Karpas-422 (cell line): ENCODE data around the gene CCL22. TPM values are rescaled to one million over a fixed set of nuclear protein-coding genes. Genes with fewer than 3 reads are reported as not detected.
A peak's percentile ranks its signal among the peaks of the same experiment; 100 is the strongest.
"Not testable (repeated sequence)": the region's sequence is repeated elsewhere in the genome, so short reads cannot be mapped to it uniquely, and the experiment has no call there.

Experiments
- DNase-seq: peaks from one replicate; pipeline ENCODE4 v3.0.0-alpha.2; 2015
- H2AFZ ChIP-seq: fragments of 200-600 bp; sonication (generic); 2 replicates; pipeline ENCODE4 v1.6.1; 2014; ENCODE audit warnings: antibody characterized with exemption, low read length, mixed read lengths
- H3K27ac ChIP-seq: fragments of 200-600 bp; sonication (generic); 2 replicates; pipeline ENCODE4 v1.5.1; 2014; ENCODE audit warnings: mild to moderate bottlenecking, low read length, moderate library complexity
- H3K27me3 ChIP-seq: fragments of 200-600 bp; sonication (generic); 2 replicates; pipeline ENCODE4 v1.6.1; 2014; ENCODE audit warnings: low read length, mixed read lengths
- H3K36me3 ChIP-seq: fragments of 200-600 bp; sonication (generic); 2 replicates; pipeline ENCODE4 v1.6.1; 2014; ENCODE audit warnings: low read length, mixed read lengths; ENCODE audit not compliant: insufficient read depth
- H3K4me1 ChIP-seq: fragments of 200-600 bp; sonication (generic); 2 replicates; pipeline ENCODE4 v1.6.1; 2014; ENCODE audit warnings: mild to moderate bottlenecking, low read length, mixed read lengths
- H3K4me2 ChIP-seq: fragments of 200-600 bp; sonication (generic); 2 replicates; pipeline ENCODE4 v1.6.1; 2014; ENCODE audit warnings: low read length, low read depth, mild to moderate bottlenecking; ENCODE audit not compliant: poor library complexity, severe bottlenecking
- H3K4me3 ChIP-seq: fragments of 200-600 bp; sonication (generic); 2 replicates; pipeline ENCODE4 v1.5.1; 2014; ENCODE audit warnings: mild to moderate bottlenecking, antibody characterized with exemption, low read length, mixed read lengths
- H3K79me2 ChIP-seq: fragments of 200-600 bp; sonication (generic); 2 replicates; pipeline ENCODE4 v1.6.1; 2014; ENCODE audit warnings: mild to moderate bottlenecking, low read length, mixed read lengths
- H3K9ac ChIP-seq: fragments of 200-600 bp; sonication (generic); 2 replicates; pipeline ENCODE4 v1.6.0; 2014; ENCODE audit warnings: low read length
- H3K9me2 ChIP-seq: fragments of 200-600 bp; sonication (generic), shearing (Covaris generic); replicated peaks from 2 replicates; pipeline ENCODE4 v1.6.0; 2014; ENCODE audit warnings: mild to moderate bottlenecking, low read length, moderate library complexity; ENCODE audit not compliant: insufficient read depth
- H3K9me3 ChIP-seq: fragments of 300-700, 200-600 bp; sonication (generic); 2 replicates; pipeline ENCODE4 v1.6.1; 2014; ENCODE audit warnings: low read length, mixed read lengths
- H4K20me1 ChIP-seq: fragments of 200-600 bp; sonication (generic); 2 replicates; pipeline ENCODE4 v1.6.1; 2014; ENCODE audit warnings: mild to moderate bottlenecking, antibody characterized with exemption, low read length, low read depth; ENCODE audit not compliant: insufficient read depth
- total RNA-seq: library from RNA; depleted of rRNA; stranded (reverse); fragments of >200 nt; shearing (Covaris generic); gene quantifications from 2 replicates; pipeline ENCODE4 v1.2.3, GENCODE V29; 2014; ENCODE audit warnings: low replicate concordance

CCL22 gene
- total RNA-seq, 1 experiment from 2014 or later = not detected

DNA sequence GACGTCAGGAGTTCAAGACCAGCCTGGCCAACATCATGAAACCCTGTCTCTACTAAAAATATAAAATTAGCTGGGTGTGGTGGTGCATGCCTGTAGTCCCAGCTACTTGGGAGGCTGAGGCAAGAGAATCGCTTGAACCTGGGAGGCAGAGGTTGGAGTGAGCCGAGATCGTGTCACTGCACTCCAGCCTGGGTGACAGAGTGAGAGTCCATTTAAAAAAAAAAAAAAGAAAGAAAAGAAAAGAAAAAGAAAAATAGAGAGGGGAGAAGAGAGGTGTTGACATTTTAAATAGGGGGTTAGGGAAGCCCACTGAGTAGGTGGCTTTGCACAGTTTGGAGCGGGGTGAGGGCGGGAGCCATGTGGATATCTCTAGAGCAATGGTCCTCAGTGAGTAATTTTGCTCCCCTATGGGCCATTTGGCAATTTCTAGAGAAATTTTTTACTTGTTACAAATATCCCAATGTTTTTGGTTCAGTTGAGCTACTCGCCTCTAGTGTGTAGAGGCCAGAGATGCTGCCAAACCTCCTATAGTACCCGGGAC is 16.4 kb downstream of the CCL22 start:
- not testable (repeated sequence) for H3K9ac ChIP-seq, DNase-seq, H3K4me2 ChIP-seq, H3K9me2 ChIP-seq, H3K4me3 ChIP-seq, H3K79me2 ChIP-seq, H3K27ac ChIP-seq, H3K9me3 ChIP-seq, H2AFZ ChIP-seq, H3K27me3 ChIP-seq, H3K36me3 ChIP-seq, H4K20me1 ChIP-seq
- H3K4me1 ChIP-seq = peaks cover 15% of the 10 kb centered on the region

DNA sequence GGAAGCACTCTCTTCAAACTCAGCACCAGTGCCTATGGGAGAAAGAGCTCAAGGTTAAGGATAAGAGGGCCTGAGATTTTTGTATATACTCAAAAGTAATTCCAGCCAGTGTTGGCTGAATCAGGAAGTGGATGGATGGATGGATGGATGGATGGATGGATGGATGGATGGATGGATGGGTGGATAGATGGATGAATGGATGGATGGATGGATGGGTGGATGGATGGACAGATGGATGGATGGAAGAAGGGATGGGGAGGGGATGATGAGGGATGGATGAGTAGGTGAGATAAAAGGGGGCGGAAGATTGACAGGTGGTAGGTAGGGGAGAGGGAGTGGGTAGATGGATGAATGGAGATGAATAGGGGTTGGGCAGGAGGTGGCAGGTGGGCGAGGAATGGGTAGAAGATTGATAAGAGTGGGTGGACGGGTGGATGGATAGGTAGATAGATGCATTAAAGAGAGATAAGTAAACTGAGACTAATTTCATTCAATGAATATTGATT is 17.8 kb downstream of the CCL22 start:
- H3K27ac ChIP-seq = no peak overlapping the region
- no peak overlapping the region for H3K4me3 ChIP-seq
- no peak for DNase-seq
- H2AFZ ChIP-seq = no peak overlapping the region
- no peak overlapping the region for H3K9ac ChIP-seq
- no peaks in the 10 kb centered on the region for H3K27me3 ChIP-seq
- no peaks in the 10 kb centered on the region for H3K9me2 ChIP-seq
- H3K4me2 ChIP-seq = no peak overlapping the region
- no peaks in the 10 kb centered on the region for H3K9me3 ChIP-seq
- peaks cover 15% of the 10 kb centered on the region for H3K4me1 ChIP-seq
- H3K79me2 ChIP-seq = no peaks in the 10 kb centered on the region
- no peaks in the 10 kb centered on the region for H3K36me3 ChIP-seq
- no peaks in the 10 kb centered on the region for H4K20me1 ChIP-seq

DNA sequence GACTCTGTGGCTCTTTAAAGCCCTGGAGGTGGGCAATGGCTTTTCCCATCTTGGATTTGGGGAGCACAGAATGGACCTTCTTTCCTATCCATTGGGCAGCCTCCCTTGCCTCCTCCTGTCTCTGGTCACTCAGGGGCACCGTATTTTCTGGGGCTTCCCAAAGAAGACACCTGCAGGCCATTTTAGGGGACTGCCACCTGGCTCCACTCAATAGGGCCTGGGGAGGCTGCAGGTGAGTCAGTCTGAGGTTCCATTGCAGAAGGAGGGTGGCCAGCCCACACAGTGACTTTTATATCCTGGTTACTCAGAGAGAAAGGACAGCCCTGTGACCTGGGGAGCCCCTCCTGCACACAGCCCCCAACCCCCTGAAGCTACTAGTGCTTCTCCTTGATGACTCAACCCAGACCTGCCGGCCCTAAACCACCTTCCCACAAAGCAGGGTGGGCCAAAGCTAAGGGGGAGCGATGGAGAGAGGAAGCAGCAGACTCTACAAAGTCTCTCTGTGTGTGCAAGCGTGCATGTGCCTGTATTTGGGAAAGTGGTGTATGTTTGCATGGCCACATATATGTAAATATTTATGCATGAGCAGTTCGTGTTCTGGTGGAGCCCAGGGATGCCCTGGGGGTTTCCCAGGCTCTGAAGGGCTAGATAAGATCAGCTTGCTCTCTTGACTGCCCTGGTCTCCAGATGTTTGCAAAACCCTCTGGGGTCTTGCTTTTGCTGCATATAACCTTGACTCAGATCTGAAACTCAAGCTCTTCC is 18.7 kb downstream of the CCL22 start:
- H3K9me2 ChIP-seq = no peaks in the 10 kb centered on the region
- no peak overlapping the region for H2AFZ ChIP-seq
- H3K4me3 ChIP-seq = no peak overlapping the region
- H3K9ac ChIP-seq = no peak overlapping the region
- H3K27me3 ChIP-seq = no peaks in the 10 kb centered on the region
- H4K20me1 ChIP-seq = no peaks in the 10 kb centered on the region
- no peaks in the 10 kb centered on the region for H3K9me3 ChIP-seq
- peaks cover 15% of the 10 kb centered on the region for H3K4me1 ChIP-seq
- no peak overlapping the region for H3K27ac ChIP-seq
- H3K4me2 ChIP-seq = peak overlapping the region; percentile 60
- DNase-seq = peak; percentile 65
- no peaks in the 10 kb centered on the region for H3K79me2 ChIP-seq
- no peaks in the 10 kb centered on the region for H3K36me3 ChIP-seq

DNA sequence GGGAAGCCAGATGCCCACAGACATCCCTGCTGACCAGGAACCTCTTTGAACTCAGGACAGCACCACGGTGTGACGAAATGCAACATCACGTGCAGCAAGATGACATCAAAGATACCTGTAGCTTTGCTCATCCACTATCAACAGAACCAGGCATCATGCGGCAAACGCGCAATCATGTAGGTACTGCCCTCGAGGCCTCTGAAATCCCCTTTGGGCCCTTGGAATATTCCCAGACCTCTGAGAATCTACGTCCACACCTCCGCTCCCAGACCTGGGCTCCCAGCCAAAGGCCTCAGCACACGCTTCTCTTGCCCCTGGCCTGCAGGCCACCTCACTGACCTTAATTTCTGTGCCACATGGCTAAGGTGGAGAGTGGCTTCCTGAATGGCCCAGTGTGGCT is 21.0 kb downstream of the CCL22 start:
- Histone ChIP-seq H4K20me1 (no peaks in the 10 kb centered on the region), H3K9ac (no peak overlapping the region)
- no peak for DNase-seq

DNA sequence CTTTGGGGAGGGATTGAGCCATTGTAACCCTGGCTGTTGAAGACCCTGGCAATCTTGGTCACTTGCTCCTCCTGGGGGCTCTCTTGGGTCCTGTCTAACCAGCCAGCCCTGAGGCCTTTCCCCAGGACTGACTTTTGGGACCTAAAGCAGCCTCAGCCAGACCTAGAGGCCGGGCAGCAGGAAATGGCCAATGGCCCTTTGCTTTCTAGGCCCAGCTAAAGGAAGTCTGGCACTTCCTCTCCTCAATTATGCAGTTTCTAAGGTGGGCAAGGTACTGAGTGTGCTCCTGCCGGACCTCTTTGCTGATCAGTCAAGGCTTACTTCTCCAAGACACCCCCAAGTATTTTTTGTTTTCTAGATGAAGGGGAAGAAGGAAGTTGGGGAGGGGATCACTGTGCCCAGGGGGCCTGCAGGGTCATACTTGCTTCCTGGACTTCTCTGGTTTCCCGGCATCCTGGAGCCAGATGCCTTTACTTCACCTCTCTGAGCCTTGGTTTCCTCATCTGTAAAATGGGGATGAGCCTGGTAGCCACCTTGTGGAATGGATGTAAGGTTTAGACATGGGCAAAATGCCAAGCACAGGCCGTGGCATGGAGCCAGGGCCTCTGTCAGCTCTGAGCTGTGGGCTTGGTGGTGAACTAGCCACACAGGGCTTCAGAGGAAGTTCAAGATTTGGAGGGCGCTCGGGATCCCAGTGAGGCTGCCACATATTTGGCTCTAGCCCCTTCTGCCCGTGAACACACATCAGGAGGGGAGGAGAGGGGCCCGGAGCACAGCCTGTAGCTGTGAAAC is 22.3 kb downstream of the CCL22 start:
- Histone ChIP-seq H3K4me3 (no peak overlapping the region), H3K79me2 (no peaks in the 10 kb centered on the region), H3K4me1 (peaks cover 27% of the 10 kb centered on the region), H3K36me3 (no peaks in the 10 kb centered on the region), H3K9me3 (no peaks in the 10 kb centered on the region), H2AFZ (no peak overlapping the region), H3K27me3 (no peaks in the 10 kb centered on the region), H3K9me2 (no peaks in the 10 kb centered on the region), H3K27ac (no peak overlapping the region), H4K20me1 (0 out of 2 replicates have a peak, but pooled peaks cover 2% of the 10 kb centered on the region), H3K9ac (no peak overlapping the region), H3K4me2 (no peak overlapping the region)
- peak; percentile 47 for DNase-seq

More for the DNA sequence above, 21.0 kb downstream of the CCL22 start:
- no peak overlapping the region for H3K4me3 ChIP-seq
- no peaks in the 10 kb centered on the region for H3K9me3 ChIP-seq
- peaks cover 21% of the 10 kb centered on the region for H3K4me1 ChIP-seq
- H3K27me3 ChIP-seq = no peaks in the 10 kb centered on the region
- no peak overlapping the region for H2AFZ ChIP-seq
- no peaks in the 10 kb centered on the region for H3K9me2 ChIP-seq
- no peaks in the 10 kb centered on the region for H3K36me3 ChIP-seq
- no peak overlapping the region for H3K4me2 ChIP-seq
- H3K27ac ChIP-seq = no peak overlapping the region
- H3K79me2 ChIP-seq = no peaks in the 10 kb centered on the region

DNA sequence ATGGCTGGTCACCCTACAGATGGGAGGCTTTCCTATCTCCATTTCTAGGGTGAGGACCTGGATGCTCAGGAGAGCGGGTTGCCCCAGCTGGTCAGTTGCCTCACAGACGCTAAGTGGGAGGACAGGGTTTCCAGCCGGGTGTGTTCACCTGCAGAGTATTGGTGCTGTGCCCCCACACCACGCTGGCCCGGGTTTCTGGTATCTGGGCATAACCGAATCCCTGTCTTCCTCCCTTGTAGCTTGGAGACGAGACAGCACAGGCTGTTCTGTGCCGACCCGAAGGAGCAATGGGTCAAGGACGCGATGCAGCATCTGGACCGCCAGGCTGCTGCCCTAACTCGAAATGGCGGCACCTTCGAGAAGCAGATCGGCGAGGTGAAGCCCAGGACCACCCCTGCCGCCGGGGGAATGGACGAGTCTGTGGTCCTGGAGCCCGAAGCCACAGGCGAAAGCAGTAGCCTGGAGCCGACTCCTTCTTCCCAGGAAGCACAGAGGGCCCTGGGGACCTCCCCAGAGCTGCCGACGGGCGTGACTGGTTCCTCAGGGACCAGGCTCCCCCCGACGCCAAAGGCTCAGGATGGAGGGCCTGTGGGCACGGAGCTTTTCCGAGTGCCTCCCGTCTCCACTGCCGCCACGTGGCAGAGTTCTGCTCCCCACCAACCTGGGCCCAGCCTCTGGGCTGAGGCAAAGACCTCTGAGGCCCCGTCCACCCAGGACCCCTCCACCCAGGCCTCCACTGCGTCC is 23.4 kb downstream of the CCL22 start:
- Histone ChIP-seq H3K9me3 (no peaks in the 10 kb centered on the region), H4K20me1 (0 out of 2 replicates have a peak, but pooled peaks cover 3% of the 10 kb centered on the region), H3K4me1 (peaks cover 24% of the 10 kb centered on the region), H3K27ac (no peak overlapping the region), H3K4me3 (no peak overlapping the region), H3K9me2 (no peaks in the 10 kb centered on the region), H3K79me2 (no peaks in the 10 kb centered on the region), H3K9ac (no peak overlapping the region), H3K36me3 (no peaks in the 10 kb centered on the region), H3K27me3 (no peaks in the 10 kb centered on the region), H3K4me2 (no peak overlapping the region), H2AFZ (no peak overlapping the region)
- no peak for DNase-seq

DNA sequence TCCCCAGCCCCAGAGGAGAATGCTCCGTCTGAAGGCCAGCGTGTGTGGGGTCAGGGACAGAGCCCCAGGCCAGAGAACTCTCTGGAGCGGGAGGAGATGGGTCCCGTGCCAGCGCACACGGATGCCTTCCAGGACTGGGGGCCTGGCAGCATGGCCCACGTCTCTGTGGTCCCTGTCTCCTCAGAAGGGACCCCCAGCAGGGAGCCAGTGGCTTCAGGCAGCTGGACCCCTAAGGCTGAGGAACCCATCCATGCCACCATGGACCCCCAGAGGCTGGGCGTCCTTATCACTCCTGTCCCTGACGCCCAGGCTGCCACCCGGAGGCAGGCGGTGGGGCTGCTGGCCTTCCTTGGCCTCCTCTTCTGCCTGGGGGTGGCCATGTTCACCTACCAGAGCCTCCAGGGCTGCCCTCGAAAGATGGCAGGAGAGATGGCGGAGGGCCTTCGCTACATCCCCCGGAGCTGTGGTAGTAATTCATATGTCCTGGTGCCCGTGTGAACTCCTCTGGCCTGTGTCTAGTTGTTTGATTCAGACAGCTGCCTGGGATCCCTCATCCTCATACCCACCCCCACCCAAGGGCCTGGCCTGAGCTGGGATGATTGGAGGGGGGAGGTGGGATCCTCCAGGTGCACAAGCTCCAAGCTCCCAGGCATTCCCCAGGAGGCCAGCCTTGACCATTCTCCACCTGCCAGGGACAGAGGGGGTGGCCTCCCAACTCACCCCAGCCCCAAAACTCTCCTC is 24.1 kb downstream of the CCL22 start:
- no peak overlapping the region for H3K27ac ChIP-seq
- 0 out of 2 replicates have a peak, but pooled peaks cover 3% of the 10 kb centered on the region for H4K20me1 ChIP-seq
- H3K27me3 ChIP-seq = no peaks in the 10 kb centered on the region
- H3K36me3 ChIP-seq = no peaks in the 10 kb centered on the region
- H3K79me2 ChIP-seq = no peaks in the 10 kb centered on the region
- no peak overlapping the region for H3K4me3 ChIP-seq
- no peak overlapping the region for H3K9ac ChIP-seq
- DNase-seq = no peak
- no peaks in the 10 kb centered on the region for H3K9me2 ChIP-seq
- H3K9me3 ChIP-seq = no peaks in the 10 kb centered on the region
- peaks cover 16% of the 10 kb centered on the region for H3K4me1 ChIP-seq
- no peak overlapping the region for H3K4me2 ChIP-seq
- no peak overlapping the region for H2AFZ ChIP-seq
